Thyroid gland (tissue), 4 donors: ENCODE results near the gene ABCG1.

Source experiments
- POLR2A ChIP-seq, 2 donors: fragments of 450-650 bp; IDR thresholded peaks; one replicate each; pipeline ENCODE4 v1.6.1; 2017; ENCODE audit warnings: antibody characterized with exemption in 2 of 2, mild to moderate bottlenecking in 2 of 2, moderate library complexity in 1 of 2
- TF ChIP-seq, protein P1 (sequence below), 6 experiments: fragments of 200-600 bp in 3 of 6; fragments of 450-650 bp in 3 of 6; sonication (generic) in 3 of 6; IDR thresholded peaks; one replicate each; pipeline ENCODE4 v1.5.1; 2016 to 2019; ENCODE audit warnings: antibody characterized with exemption in 6 of 6, mild to moderate bottlenecking in 2 of 6, inconsistent platforms in 1 of 6, moderate library complexity in 1 of 6

DNA sequence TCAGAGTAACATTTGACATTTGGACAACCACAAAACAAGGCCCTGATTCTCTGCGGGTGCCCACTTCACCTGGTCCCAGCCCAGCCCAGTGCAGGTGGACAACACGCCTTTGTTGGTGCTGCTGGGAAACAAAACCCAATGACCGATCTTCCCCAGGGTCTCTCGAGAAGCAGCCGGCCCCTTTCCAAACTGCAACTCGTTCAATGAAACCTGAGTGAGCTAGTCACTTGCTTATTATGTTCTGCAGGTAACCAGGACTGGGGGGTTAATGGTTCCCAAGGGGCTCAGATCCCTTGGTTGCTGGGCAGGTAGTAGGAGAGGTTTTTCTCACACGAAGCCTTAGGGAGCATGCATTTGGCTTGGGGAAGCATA lies 42.9 kb downstream of the ABCG1 start:
- no peak for TF ChIP-seq POLR2A (IDR thresholded peaks at IDR 0.05)
- TF ChIP-seq, protein P1, sequence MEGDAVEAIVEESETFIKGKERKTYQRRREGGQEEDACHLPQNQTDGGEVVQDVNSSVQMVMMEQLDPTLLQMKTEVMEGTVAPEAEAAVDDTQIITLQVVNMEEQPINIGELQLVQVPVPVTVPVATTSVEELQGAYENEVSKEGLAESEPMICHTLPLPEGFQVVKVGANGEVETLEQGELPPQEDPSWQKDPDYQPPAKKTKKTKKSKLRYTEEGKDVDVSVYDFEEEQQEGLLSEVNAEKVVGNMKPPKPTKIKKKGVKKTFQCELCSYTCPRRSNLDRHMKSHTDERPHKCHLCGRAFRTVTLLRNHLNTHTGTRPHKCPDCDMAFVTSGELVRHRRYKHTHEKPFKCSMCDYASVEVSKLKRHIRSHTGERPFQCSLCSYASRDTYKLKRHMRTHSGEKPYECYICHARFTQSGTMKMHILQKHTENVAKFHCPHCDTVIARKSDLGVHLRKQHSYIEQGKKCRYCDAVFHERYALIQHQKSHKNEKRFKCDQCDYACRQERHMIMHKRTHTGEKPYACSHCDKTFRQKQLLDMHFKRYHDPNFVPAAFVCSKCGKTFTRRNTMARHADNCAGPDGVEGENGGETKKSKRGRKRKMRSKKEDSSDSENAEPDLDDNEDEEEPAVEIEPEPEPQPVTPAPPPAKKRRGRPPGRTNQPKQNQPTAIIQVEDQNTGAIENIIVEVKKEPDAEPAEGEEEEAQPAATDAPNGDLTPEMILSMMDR (IDR thresholded peaks at IDR 0.05): no peak
